Measurements from ENCODE around the gene SIK3. TPM values are rescaled to one million over a fixed set of nuclear protein-coding genes. Genes with fewer than 3 reads are reported as not detected.

Gene SIK3
- total RNA-seq, 2 experiments from 2014 or later = 81.4 to 86.1 TPM

DNA sequence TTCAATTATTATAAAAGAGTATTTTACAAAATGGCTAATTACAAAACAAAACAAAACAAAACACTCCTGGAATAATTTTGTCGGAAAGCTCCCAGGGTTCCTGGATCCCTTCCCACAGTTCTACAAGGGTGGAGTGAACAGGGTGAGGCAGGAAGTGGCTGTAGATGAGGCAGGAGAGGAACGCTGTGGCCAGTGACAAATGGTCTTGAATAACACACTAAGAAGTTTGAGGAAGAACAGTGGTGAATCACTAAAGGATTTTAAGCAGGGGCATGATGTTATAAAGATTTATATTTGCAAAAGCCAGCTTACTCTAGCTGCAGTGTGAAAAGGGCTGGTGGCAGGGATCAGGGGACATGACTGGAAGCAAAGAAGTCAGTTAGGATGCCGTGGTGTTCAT is 227.0 kb downstream of the SIK3 start:
- POLR2A ChIA-PET = no interaction called here
- ATAC-seq (ENCODE audit: poor library complexity) (no peak), DNase-seq (no peak)
- Histone ChIP-seq H3K9me3 (ENCODE audit: control insufficient read depth in 1 of 2, insufficient read depth in 1 of 2, low read length in 2 of 2) (no peaks in the 10 kb centered on the region), H3K27me3 (ENCODE audit: control insufficient read depth in 1 of 2, insufficient read depth in 2 of 2, low read length in 2 of 2) (no peaks in the 10 kb centered on the region), H3K27ac (ENCODE audit: low read depth in 1 of 2, low read length in 2 of 2) (no peak overlapping the region), H3K36me3 (ENCODE audit: insufficient read depth, low read length) (peaks cover 98% of the 10 kb centered on the region), H3K4me1 (ENCODE audit: insufficient read depth, low read length) (no peaks in the 10 kb centered on the region), H3K4me3 (ENCODE audit: low read length) (no peak overlapping the region)
- CTCF ChIA-PET = interaction anchor here (0.6 to 1.5 kb wide), 2 partner anchors 9 to 235 kb away, joined by 3 read pairs; no protein-coding TSS in a partner anchor
- no peak for TF ChIP-seq CTCF (IDR thresholded peaks at IDR 0.05)
- no peaks in the 10 kb centered on the region for H3K27me3 Mint-ChIP-seq
- H3K36me3 Mint-ChIP-seq (ENCODE audit: low read depth) = peaks cover 97% of the 10 kb centered on the region
- no peak overlapping the region for H3K27ac Mint-ChIP-seq
- no peaks in the 10 kb centered on the region for H3K9me3 Mint-ChIP-seq
- H3K4me3 Mint-ChIP-seq = no peak overlapping the region
- intact Hi-C loops (cut with DNase I, micrococcal nuclease) = no loop called here
- peaks cover 7% of the 10 kb centered on the region for H3K4me1 Mint-ChIP-seq (ENCODE audit: low read depth)

- ChIA-PET CTCF (interaction anchor here (1.3 to 1.5 kb wide), 2 partner anchors 10 to 79 kb away, joined by 3 read pairs; partner anchors contain the start of gene APOA5), POLR2A (interaction anchor here (1.3 kb wide), 1 partner anchor 17 kb away, joined by 3 read pairs; no protein-coding TSS in a partner anchor)
- Mint-ChIP-seq H3K4me1 (ENCODE audit: low read depth) (peaks cover 7% of the 10 kb centered on the region), H3K4me3 (no peak overlapping the region), H3K9me3 (no peaks in the 10 kb centered on the region), H3K27me3 (no peaks in the 10 kb centered on the region), H3K27ac (no peak overlapping the region), H3K36me3 (ENCODE audit: low read depth) (peaks cover 100% of the 10 kb centered on the region)
- Histone ChIP-seq H3K9me3 (ENCODE audit: control insufficient read depth in 1 of 2, insufficient read depth in 1 of 2, low read length in 2 of 2) (no peaks in the 10 kb centered on the region), H3K27ac (ENCODE audit: low read depth in 1 of 2, low read length in 2 of 2) (no peak overlapping the region), H3K4me1 (ENCODE audit: insufficient read depth, low read length) (no peaks in the 10 kb centered on the region), H3K27me3 (ENCODE audit: control insufficient read depth in 1 of 2, insufficient read depth in 2 of 2, low read length in 2 of 2) (no peaks in the 10 kb centered on the region), H3K36me3 (ENCODE audit: insufficient read depth, low read length) (peaks cover 94% of the 10 kb centered on the region), H3K4me3 (ENCODE audit: low read length) (no peak overlapping the region)
- TF ChIP-seq CTCF (IDR thresholded peaks at IDR 0.05) = no peak
- DNase-seq (no peak), ATAC-seq (ENCODE audit: poor library complexity) (no peak)
- intact Hi-C loops (cut with DNase I, micrococcal nuclease) = no loop called here
Measured at GRCh38 chr11:116870054-116870453, 228.2 kb downstream of the SIK3 start.

DNA sequence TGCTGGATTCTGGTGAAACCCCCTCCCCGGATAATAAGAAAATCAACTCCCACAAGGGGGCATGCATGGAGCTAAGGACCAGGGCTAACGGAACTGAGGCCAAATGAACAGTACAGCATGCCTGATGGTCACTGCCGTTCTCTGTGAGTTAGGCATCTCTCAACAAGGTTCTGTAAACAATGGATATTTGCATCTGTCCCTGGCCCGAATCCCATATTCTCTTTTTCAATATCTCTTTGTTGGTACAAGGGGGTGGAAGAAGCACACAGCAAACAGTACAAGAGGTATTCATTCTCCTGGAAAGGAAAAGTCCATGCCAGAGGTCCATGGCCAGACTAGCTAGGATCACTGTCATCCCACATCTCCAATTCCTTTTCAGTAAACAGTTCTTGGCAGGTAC is 228.6 kb downstream of the SIK3 start:
- H3K27me3 Mint-ChIP-seq = no peaks in the 10 kb centered on the region
- Histone ChIP-seq H3K4me3 (ENCODE audit: low read length) (no peak overlapping the region), H3K9me3 (ENCODE audit: control insufficient read depth in 1 of 2, insufficient read depth in 1 of 2, low read length in 2 of 2) (no peaks in the 10 kb centered on the region), H3K27ac (ENCODE audit: low read depth in 1 of 2, low read length in 2 of 2) (no peak overlapping the region), H3K36me3 (ENCODE audit: insufficient read depth, low read length) (peaks cover 92% of the 10 kb centered on the region), H3K27me3 (ENCODE audit: control insufficient read depth in 1 of 2, insufficient read depth in 2 of 2, low read length in 2 of 2) (no peaks in the 10 kb centered on the region), H3K4me1 (ENCODE audit: insufficient read depth, low read length) (no peaks in the 10 kb centered on the region)
- no peak overlapping the region for H3K27ac Mint-ChIP-seq
- no peaks in the 10 kb centered on the region for H3K9me3 Mint-ChIP-seq
- H3K4me1 Mint-ChIP-seq (ENCODE audit: low read depth) = peaks cover 7% of the 10 kb centered on the region
- ChIA-PET CTCF (interaction anchor here (1.3 to 1.5 kb wide), 2 partner anchors 10 to 78 kb away, joined by 3 read pairs; partner anchors contain the start of gene APOA5), POLR2A (interaction anchor here (1.3 kb wide), 1 partner anchor 16 kb away, joined by 3 read pairs; no protein-coding TSS in a partner anchor)
- no peak overlapping the region for H3K4me3 Mint-ChIP-seq
- intact Hi-C loops (cut with DNase I, micrococcal nuclease) = no loop called here
- DNase-seq (no peak), ATAC-seq (ENCODE audit: poor library complexity) (no peak)
- peaks cover 100% of the 10 kb centered on the region for H3K36me3 Mint-ChIP-seq (ENCODE audit: low read depth)
- TF ChIP-seq CTCF (IDR thresholded peaks at IDR 0.05) = no peak

Data from CD4-positive, alpha-beta T cell (primary cell).